Endothelial cell of umbilical vein (primary cell): ENCODE results near the gene IL9R. TPM values are rescaled to one million over a fixed set of nuclear protein-coding genes. Genes with fewer than 3 reads are reported as not detected.

Experiments
- BruUV-seq: library from RNA; stranded (reverse); fragments of 400-500 nt; replicated peaks from 2 replicates; lab custom pipeline; 2021; lab: Mats Ljungman, UMichigan
- CTCF ChIA-PET: fragments of 300-600, 350-600 bp; sonication (Branson Sonifier 250); formaldehyde crosslinking; loops from one replicate; lab custom pipeline; 2021; ENCODE audit warnings: antibody characterized with exemption, inconsistent platforms; lab: Charles Lee
- POLR2A ChIA-PET: fragments of 300-600, 350-600 bp; sonication (Branson Sonifier 250); formaldehyde crosslinking; loops from one replicate; lab custom pipeline; 2021; ENCODE audit warnings: antibody characterized with exemption, inconsistent platforms; lab: Charles Lee
- DNase-seq: peaks from one replicate; pipeline ENCODE4 v3.0.0-alpha.2; 2011; ENCODE audit warnings: low read depth, low spot score
- FAIRE-seq: peaks from 2 replicates; lab custom pipeline; 2011; peaks lifted over from hg19 to GRCh38; lab: Jason Lieb, UNC
- H2AFZ ChIP-seq: 2 replicates; pipeline ENCODE4 v1.6.0; 2012; ENCODE audit warnings: low read depth, low read length, control low read depth, inconsistent platforms
- H3K27ac ChIP-seq: 2 replicates; pipeline ENCODE4 v1.5.1; 2011; ENCODE audit warnings: low read depth, mild to moderate bottlenecking, control low read depth, low read length, moderate library complexity; ENCODE audit not compliant: insufficient read depth
- H3K27me3 ChIP-seq, 2 experiments: 2 replicates each; pipeline versions ENCODE4 v1.6.0 to v1.6.1; 2011; ENCODE audit warnings: low read length in 2 of 2, mixed read lengths in 1 of 2; ENCODE audit not compliant: control insufficient read depth in 2 of 2, insufficient read depth in 2 of 2
- H3K36me3 ChIP-seq, 2 experiments: 2 replicates in 1 of 2; 3 replicates in 1 of 2; pipeline ENCODE4 v1.5.1; 2011; ENCODE audit warnings: low read length in 2 of 2, mild to moderate bottlenecking in 1 of 2, moderate library complexity in 1 of 2; ENCODE audit not compliant: control insufficient read depth in 2 of 2, insufficient read depth in 2 of 2; ENCODE audit errors: extremely low read depth in 1 of 2
- H3K4me1 ChIP-seq: 3 replicates; pipeline ENCODE4 v1.5.1; 2011; ENCODE audit warnings: mild to moderate bottlenecking, low read length; ENCODE audit not compliant: control insufficient read depth, insufficient read depth; ENCODE audit errors: extremely low read depth
- H3K4me2 ChIP-seq: 2 replicates; pipeline ENCODE4 v1.6.1; 2011; ENCODE audit warnings: low read length, control low read depth, mixed read lengths; ENCODE audit not compliant: insufficient read depth
- H3K4me3 ChIP-seq, 3 experiments: fragments of 200-600 bp in 1 of 3; sonication (generic), shearing (Covaris generic) in 1 of 3; replicated peaks in 1 of 3; 2 replicates each; pipeline ENCODE4 v1.5.1; 2011 to 2016; ENCODE audit warnings: control low read depth in 3 of 3, low read length in 3 of 3, mild to moderate bottlenecking in 2 of 3, inconsistent platforms in 1 of 3, low read depth in 1 of 3, moderate library complexity in 1 of 3; ENCODE audit not compliant: insufficient read depth in 1 of 3
- H3K79me2 ChIP-seq: 2 replicates; pipeline ENCODE4 v1.6.0; 2012; ENCODE audit warnings: low read length, inconsistent platforms; ENCODE audit not compliant: control insufficient read depth, insufficient read depth
- H3K9ac ChIP-seq: replicated peaks from 2 replicates; pipeline ENCODE3; 2011; ENCODE audit warnings: low read length, control low read depth; ENCODE audit not compliant: insufficient read depth; ENCODE audit errors: extremely low read depth
- H3K9me1 ChIP-seq: replicated peaks from 3 replicates; pipeline ENCODE4 v1.6.0; 2011; ENCODE audit warnings: mild to moderate bottlenecking, low read length; ENCODE audit not compliant: control insufficient read depth, insufficient read depth; ENCODE audit errors: extremely low read depth
- H3K9me3 ChIP-seq: replicated peaks from 2 replicates; pipeline ENCODE4 v1.5.1; 2012; ENCODE audit warnings: low read length, inconsistent platforms; ENCODE audit not compliant: control insufficient read depth, insufficient read depth
- H4K20me1 ChIP-seq: replicated peaks from 2 replicates; pipeline ENCODE3; 2011; ENCODE audit warnings: mild to moderate bottlenecking, low read length; ENCODE audit not compliant: control insufficient read depth, insufficient read depth; ENCODE audit errors: extremely low read depth
- EZH2 ChIP-seq: IDR thresholded peaks from 2 replicates; pipeline ENCODE4 v1.6.1; 2012; ENCODE audit warnings: borderline replicate concordance, low read depth, mild to moderate bottlenecking, moderate library complexity, low read length, inconsistent platforms; ENCODE audit not compliant: severe bottlenecking
- FOS ChIP-seq: IDR thresholded peaks from 2 replicates; pipeline ENCODE4 v1.6.1; 2011; ENCODE audit warnings: mild to moderate bottlenecking, low read length, moderate library complexity, borderline replicate concordance; ENCODE audit not compliant: insufficient read depth
- GATA2 ChIP-seq: IDR thresholded peaks from 2 replicates; pipeline ENCODE4 v1.7.0; 2011; ENCODE audit warnings: low read depth, mild to moderate bottlenecking, moderate library complexity, mixed read lengths, low read length; ENCODE audit not compliant: insufficient read length, insufficient read depth
- JUN ChIP-seq: IDR thresholded peaks from 2 replicates; pipeline ENCODE4 v1.6.1; 2011; ENCODE audit warnings: borderline replicate concordance, low read depth; ENCODE audit not compliant: insufficient read length, insufficient read depth
- POLR2A ChIP-seq: IDR thresholded peaks from 2 replicates; pipeline ENCODE4 v1.6.1; 2012; ENCODE audit warnings: low read depth, mild to moderate bottlenecking, control low read depth, low read length
- POLR2AphosphoS5 ChIP-seq: IDR thresholded peaks from 2 replicates; pipeline ENCODE4 v1.6.1; 2012; ENCODE audit warnings: low read depth, mild to moderate bottlenecking, control low read depth, low read length, moderate library complexity; ENCODE audit not compliant: insufficient read depth
- dilution Hi-C: fragments of 300-500 bp; cut with MboI; formaldehyde crosslinking; loops from one replicate; pipeline ENCODE4 v1.15.0; 2019; ENCODE audit warnings: low sequenced_read_pairs; ENCODE audit not compliant: extremely low pct_ligation_motif_present
- intact Hi-C: fragments of 100-400 bp; cut with micrococcal nuclease; formaldehyde crosslinking; loops from one replicate; pipeline ENCODE4 v1.10.0; 2022
- polyA plus RNA-seq, 4 experiments: library from polyadenylated mRNA; depleted of rRNA in 3 of 4; stranded (reverse) in 3 of 4; unstranded in 1 of 4; fragments of >200 nt; gene quantifications; 2 replicates each; pipeline versions ENCODE4 v1.2.1 to v1.2.3, GENCODE V29; 2011 to 2012; ENCODE audit warnings: missing spikeins in 1 of 4
- total RNA-seq: library from RNA; stranded (reverse); gene quantifications from 2 replicates; pipeline ENCODE4 v1.2.3, GENCODE V29; 2021
- TF ChIP-seq, protein P1 (sequence below), 2 donors: IDR thresholded peaks; 1 replicate in 1 of 2; 2 replicates in 1 of 2; pipeline ENCODE4 v1.5.1; 2011; ENCODE audit warnings: low read length in 2 of 2, mild to moderate bottlenecking in 2 of 2, moderate library complexity in 2 of 2, control low read depth in 1 of 2, inconsistent platforms in 1 of 2, low read depth in 1 of 2; ENCODE audit not compliant: insufficient read depth in 1 of 2; ENCODE audit errors: extremely low read depth in 1 of 2
- TF ChIP-seq, protein P2 (sequence below): IDR thresholded peaks from 2 replicates; pipeline ENCODE4 v1.6.1; 2011; ENCODE audit not compliant: insufficient read depth, insufficient read length

IL9R gene
- total and polyA plus RNA-seq, 2 donors (not counting 3 experiments of a cell fraction or from before 2014, with no cell fraction given), result not detected

DNA sequence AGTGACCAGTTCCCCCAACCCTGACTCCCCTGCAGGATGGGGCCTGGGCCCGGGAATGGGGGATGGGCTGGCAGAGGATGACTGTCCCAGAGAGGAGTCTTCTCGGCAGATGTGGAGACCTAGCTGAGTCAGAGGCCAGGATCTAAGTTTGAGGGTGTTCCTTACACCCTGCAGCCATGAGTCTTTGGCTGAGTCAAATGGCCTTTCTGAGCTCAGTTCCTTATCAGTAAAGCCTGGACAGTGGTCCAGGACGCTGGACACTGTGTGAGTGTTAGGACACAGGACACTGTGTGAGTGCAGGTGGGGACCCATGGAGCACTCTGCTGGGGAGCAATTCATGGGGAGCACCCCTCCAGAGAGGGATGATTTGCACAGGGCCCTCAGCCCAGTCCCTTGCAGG, 5.0 kb downstream of the IL9R start:
- ChIA-PET POLR2A (no interaction called here), CTCF (no interaction called here)
- Histone ChIP-seq H3K9me1 (no peaks in the 10 kb centered on the region), H3K27me3 (no peaks in the 10 kb centered on the region), H3K79me2 (no peaks in the 10 kb centered on the region), H3K4me3 (no peak overlapping the region), H4K20me1 (no peaks in the 10 kb centered on the region), H3K9me3 (no peaks in the 10 kb centered on the region), H3K27ac (no peak overlapping the region), H3K4me1 (no peaks in the 10 kb centered on the region), H3K4me2 (no peak overlapping the region), H2AFZ (no peak overlapping the region), H3K36me3 (no peaks in the 10 kb centered on the region), H3K9ac (no peak overlapping the region)
- no TSS peak for BruUV-seq
- dilution Hi-C loops (no loop called here), intact Hi-C loops (no loop called here)
- TF ChIP-seq GATA2, result no peak
- TF ChIP-seq, protein P1, sequence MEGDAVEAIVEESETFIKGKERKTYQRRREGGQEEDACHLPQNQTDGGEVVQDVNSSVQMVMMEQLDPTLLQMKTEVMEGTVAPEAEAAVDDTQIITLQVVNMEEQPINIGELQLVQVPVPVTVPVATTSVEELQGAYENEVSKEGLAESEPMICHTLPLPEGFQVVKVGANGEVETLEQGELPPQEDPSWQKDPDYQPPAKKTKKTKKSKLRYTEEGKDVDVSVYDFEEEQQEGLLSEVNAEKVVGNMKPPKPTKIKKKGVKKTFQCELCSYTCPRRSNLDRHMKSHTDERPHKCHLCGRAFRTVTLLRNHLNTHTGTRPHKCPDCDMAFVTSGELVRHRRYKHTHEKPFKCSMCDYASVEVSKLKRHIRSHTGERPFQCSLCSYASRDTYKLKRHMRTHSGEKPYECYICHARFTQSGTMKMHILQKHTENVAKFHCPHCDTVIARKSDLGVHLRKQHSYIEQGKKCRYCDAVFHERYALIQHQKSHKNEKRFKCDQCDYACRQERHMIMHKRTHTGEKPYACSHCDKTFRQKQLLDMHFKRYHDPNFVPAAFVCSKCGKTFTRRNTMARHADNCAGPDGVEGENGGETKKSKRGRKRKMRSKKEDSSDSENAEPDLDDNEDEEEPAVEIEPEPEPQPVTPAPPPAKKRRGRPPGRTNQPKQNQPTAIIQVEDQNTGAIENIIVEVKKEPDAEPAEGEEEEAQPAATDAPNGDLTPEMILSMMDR (IDR thresholded peaks at IDR 0.05; ENCODE audit: extremely low read depth in 1 of 2, insufficient read depth in 1 of 2, low read depth in 1 of 2, low read length in 2 of 2), result no peak
- TF ChIP-seq POLR2A, result no peak
- TF ChIP-seq EZH2, result no peak
- TF ChIP-seq JUN, result no peak
- TF ChIP-seq, protein P2, sequence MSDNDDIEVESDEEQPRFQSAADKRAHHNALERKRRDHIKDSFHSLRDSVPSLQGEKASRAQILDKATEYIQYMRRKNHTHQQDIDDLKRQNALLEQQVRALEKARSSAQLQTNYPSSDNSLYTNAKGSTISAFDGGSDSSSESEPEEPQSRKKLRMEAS, result no peak
- TF ChIP-seq FOS, result no peak
- no peak for TF ChIP-seq POLR2AphosphoS5
- FAIRE-seq, result no peak
- DNase-seq, result no peak
